ENCODE results near the gene PLCB2.

PLCB2 gene, protein sequence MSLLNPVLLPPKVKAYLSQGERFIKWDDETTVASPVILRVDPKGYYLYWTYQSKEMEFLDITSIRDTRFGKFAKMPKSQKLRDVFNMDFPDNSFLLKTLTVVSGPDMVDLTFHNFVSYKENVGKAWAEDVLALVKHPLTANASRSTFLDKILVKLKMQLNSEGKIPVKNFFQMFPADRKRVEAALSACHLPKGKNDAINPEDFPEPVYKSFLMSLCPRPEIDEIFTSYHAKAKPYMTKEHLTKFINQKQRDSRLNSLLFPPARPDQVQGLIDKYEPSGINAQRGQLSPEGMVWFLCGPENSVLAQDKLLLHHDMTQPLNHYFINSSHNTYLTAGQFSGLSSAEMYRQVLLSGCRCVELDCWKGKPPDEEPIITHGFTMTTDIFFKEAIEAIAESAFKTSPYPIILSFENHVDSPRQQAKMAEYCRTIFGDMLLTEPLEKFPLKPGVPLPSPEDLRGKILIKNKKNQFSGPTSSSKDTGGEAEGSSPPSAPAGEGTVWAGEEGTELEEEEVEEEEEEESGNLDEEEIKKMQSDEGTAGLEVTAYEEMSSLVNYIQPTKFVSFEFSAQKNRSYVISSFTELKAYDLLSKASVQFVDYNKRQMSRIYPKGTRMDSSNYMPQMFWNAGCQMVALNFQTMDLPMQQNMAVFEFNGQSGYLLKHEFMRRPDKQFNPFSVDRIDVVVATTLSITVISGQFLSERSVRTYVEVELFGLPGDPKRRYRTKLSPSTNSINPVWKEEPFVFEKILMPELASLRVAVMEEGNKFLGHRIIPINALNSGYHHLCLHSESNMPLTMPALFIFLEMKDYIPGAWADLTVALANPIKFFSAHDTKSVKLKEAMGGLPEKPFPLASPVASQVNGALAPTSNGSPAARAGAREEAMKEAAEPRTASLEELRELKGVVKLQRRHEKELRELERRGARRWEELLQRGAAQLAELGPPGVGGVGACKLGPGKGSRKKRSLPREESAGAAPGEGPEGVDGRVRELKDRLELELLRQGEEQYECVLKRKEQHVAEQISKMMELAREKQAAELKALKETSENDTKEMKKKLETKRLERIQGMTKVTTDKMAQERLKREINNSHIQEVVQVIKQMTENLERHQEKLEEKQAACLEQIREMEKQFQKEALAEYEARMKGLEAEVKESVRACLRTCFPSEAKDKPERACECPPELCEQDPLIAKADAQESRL

DNA sequence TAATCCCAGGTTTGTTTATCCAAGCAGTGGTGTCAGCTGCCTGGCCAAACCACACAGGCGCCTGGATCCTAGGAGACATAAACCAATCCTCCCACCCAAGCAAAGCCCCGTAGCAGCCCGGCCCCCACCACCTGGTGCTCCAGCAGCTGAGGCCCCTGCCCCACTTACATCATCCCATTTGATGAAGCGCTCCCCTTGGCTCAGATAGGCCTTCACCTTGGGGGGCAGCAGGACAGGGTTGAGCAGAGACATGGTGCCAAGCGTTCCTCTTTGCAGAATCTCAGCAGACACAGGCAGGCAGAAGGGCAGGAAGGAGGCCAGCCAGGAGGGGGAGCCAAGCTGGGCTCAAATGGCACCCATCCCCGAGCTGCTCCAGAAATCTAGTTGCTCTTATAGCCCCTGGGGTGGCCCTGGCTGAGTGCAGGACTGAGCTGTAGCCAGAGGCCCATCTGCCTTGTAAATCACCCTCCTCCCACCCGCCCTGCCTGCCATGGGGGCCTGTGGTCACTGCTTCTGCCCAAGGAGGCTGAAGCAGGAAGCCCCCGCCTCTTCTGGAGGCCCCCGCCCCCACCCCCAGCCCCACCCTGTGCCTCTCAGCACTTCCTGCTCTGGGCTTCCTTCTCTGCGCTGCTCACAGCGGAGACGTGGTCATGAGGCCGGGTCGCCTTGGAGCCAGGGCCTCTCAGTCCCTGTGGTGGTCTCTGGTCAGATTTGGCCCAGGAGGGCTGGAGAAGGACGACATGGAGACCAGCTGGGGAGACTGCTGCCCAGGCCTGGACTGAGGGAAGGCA lies at the start of gene PLCB2:
TSS of gene PLCB2 (minus strand) at position 515 of the 791 bp plus-strand sequence. CDS start at position 252, 263 bp downstream.
- H3K4me3 ChIP-seq (ENCODE audit: low read length) = no peak within 1 kb of the TSS
- DNase-seq (ENCODE audit: low read depth) = no peak
- TF ChIP-seq, protein P1, sequence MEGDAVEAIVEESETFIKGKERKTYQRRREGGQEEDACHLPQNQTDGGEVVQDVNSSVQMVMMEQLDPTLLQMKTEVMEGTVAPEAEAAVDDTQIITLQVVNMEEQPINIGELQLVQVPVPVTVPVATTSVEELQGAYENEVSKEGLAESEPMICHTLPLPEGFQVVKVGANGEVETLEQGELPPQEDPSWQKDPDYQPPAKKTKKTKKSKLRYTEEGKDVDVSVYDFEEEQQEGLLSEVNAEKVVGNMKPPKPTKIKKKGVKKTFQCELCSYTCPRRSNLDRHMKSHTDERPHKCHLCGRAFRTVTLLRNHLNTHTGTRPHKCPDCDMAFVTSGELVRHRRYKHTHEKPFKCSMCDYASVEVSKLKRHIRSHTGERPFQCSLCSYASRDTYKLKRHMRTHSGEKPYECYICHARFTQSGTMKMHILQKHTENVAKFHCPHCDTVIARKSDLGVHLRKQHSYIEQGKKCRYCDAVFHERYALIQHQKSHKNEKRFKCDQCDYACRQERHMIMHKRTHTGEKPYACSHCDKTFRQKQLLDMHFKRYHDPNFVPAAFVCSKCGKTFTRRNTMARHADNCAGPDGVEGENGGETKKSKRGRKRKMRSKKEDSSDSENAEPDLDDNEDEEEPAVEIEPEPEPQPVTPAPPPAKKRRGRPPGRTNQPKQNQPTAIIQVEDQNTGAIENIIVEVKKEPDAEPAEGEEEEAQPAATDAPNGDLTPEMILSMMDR (IDR thresholded peaks at IDR 0.05; ENCODE audit: insufficient read depth, low read depth, low read length, missing control alignments) = peak; percentile 22

GRCh38 chr15:40357246-40357645 lies 49.5 kb upstream of the PLCB2 start:
- TF ChIP-seq, protein P1 (IDR thresholded peaks at IDR 0.05; ENCODE audit: insufficient read depth, low read depth, low read length, missing control alignments) = no peak
- DNase-seq (ENCODE audit: low read depth) = no peak
- no peak overlapping the region for H3K4me3 ChIP-seq (ENCODE audit: low read length)

DNA sequence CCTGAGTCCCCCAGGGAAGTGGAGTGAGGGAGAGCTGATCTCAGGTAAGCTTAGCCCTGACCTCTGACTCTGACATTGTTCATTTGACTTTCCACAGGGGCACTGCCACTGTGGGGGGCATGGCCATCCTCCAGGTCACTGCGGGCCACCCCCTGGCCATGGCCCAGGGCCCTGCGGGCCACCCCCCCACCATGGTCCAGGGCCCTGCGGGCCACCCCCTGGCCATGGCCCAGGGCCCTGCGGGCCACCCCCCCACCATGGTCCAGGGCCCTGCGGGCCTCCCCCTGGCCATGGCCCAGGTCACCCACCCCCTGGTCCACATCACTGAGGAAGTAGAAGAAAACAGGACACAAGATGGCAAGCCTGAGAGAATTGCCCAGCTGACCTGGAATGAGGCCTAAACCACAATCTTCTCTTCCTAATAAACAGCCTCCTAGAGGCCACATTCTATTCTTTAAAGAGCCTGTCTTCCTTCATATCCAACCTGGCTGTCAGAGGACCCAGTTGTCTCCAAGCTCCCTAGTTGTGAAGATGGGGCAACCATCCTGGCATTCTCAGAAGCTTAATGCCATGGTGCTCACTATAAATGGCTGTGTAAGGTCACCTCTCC lies 48.3 kb upstream of the PLCB2 start:
- H3K4me3 ChIP-seq (ENCODE audit: low read length) = no peak overlapping the region
- no peak for DNase-seq (ENCODE audit: low read depth)
- TF ChIP-seq, protein P1 (IDR thresholded peaks at IDR 0.05; ENCODE audit: insufficient read depth, low read depth, low read length, missing control alignments) = no peak

DNA sequence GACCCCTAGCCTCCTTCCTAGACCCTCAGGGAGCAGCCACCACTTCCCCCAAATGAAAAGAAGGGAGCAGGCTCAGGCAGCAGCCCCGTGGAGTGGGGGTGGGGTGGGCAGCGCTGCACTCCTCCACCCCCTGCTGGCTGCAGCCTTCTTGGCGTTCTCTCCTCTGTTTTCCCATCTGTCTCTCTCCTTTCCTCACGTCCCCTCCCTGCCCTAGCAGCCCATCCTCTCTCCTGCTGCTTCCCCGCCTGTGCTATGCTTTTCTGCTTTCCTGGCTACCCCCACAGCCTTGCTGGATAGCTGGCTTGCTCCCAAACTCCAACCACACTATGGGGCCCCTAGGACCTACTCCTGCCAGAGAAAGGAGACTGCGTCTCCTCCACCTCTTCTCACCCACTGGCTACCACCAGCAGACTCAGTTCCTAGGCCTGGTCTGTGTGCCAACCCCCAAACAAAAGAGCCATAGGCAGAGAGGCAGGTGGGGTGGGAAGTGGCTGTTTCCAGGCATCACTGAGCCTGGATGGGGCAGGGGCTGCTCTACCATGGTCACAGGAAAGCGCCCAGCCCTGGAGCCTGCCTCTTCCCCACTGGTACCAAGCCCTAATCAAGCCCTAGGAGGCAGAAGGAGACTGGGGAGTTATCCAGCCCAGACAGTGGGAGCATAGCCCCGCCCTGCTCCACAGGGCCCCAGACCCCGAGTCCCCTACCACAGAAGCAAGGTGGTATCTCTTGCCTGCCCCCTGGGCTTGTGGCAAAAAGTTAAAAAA lies 46.9 kb upstream of the PLCB2 start:
- DNase-seq (ENCODE audit: low read depth) = no peak
- no peak overlapping the region for H3K4me3 ChIP-seq (ENCODE audit: low read length)
- TF ChIP-seq, protein P1 (IDR thresholded peaks at IDR 0.05; ENCODE audit: insufficient read depth, low read depth, low read length, missing control alignments) = peak; percentile 44

- no peak overlapping the region for H3K4me3 ChIP-seq (ENCODE audit: low read length)
- no peak for DNase-seq (ENCODE audit: low read depth)
- TF ChIP-seq, protein P1 (IDR thresholded peaks at IDR 0.05; ENCODE audit: insufficient read depth, low read depth, low read length, missing control alignments) = no peak
These were observed 46.0 kb upstream of the PLCB2 start for GRCh38 chr15:40353697-40354096.
